Brain pericyte (primary cell): ENCODE measurements around the gene JKAMP.

Experiments
- DNase-seq: peaks from one replicate; pipeline ENCODE4 v3.0.0-alpha.2; 2012; ENCODE audit warnings: low read depth, low spot score

JKAMP gene

DNA sequence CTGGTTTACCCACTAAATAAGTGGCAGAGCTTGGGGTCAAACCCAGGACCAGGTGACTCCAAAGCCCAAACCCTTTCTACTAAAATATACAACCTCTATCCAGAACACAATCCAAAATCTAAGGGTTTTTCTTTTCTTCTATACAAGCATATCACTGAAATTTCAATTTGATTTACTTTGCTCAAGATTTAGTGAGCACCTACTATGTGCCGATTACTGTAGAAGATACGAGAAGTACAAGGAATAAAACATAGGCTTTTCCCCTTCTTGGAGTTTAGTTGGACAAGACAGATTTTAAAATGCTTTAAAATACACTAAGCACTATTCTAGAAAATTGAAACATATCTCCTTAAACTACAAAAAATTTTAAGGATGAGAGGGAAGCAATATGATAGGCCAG is 2.9 kb upstream of the JKAMP start:
- no peak for DNase-seq

DNA sequence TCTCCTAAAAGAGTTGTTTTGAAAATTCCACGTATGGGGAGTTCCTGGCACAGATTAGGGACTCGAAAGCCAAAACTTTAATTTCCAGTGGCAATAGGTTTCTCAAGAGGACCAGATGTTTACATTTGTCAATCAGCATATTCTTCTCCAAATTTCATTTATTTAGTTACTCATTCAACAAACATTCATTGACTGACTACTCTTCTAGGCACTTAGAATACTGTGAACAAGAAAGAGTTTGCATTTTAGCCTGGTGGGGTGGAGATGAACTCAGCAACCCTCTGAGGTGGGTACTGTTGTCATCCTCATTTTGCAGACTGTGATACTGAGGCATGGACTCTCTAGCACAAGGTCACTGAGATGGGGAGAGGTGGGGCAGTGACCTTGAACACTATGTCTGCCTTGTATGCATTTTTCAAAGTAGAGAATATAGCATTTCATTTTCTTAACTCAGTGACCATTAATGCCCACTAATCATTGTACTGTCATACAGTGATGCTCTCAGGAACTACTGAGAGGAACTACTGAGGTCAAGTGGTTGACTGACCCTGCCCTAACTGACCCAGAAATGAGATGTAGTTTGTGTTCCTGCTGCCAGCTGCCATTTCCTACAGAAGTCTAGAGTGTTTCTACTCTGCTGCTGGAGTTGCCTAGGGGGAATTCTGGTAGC is 2.3 kb upstream of the JKAMP start:
- DNase-seq: no peak

DNA sequence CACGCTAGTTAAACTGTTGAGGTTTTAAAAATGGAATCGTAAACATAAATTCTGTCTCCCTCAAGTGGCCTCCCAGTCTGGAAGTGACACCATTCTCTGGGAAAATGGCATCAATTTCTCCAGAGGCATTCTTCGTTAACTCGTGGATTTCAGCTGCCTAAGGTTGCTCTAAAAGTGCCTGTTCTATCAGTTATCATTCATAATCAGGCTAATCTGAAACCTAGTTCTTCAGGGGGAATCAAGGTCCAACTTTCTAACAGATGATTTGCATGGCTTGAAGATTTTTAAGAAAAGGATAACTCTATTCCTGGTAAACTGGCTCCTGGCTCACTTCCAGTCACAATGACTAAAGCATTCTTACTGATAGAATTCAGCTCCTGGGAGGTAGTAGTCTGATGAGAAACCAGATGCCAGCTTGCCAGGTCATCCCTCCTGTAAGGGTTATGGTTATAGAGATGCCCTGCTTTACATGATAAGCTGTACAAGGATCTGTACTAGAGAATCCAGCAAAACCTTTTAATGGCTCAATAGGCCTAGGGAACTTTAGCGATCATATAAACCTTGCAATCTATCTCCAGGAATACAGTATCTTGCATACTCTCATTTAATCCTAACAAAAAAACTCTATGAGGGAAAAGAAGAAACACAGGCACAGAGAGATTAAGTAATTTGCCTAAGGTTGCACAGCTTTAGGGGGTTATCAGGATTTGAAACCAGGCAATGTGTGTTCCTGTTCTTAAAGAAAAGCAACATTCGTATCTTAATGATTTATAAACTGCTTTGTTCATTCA is 1.6 kb upstream of the JKAMP start:
- DNase-seq: no peak

DNA sequence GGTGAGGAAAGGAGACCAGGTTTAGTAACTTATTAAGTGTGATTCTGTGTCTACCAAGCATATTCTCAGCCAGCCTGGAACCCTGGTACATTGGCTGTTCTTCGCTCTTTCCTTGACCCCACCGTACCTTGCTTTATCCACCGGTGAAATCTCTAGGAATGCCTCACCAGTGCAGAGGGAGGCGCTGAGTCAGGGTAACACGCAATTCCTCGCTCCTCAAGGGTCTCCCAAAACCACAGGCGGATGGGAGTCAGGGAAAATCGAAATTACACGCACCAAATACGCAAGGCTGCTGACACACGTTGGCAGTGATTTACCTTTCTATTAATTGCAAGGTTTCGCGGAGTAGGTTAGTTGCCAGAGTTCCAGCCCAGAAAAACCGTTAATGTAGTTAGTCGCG is 954 bp upstream of the JKAMP start:
- DNase-seq: no peak

DNA sequence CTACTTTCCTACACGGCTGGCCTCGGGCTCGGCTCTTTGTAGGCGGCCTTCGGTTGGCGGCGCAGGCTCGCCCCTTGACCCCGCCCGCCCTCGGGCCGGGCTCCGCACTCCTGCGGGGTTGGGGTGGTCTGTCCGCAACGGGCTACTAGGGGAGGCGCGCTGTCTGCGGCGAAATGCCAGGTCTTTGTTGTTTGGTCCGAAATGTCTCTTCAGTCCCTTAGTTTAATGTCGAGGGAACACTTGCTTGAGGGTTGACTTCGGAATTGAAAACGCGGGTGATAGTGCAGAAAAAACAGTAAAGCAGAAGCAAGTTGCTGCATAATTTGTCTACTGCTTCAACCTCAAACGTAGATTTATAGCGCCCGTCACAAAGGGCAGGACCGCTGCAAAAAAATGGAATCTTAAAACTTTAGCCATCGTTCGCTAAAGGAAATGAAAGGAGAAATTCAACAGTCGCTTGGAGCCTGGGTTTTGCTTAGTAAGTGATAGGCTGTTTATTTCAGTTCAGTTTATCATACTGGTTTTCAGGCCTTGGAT is 390 bp downstream of the JKAMP start:
- DNase-seq: no peak

DNA sequence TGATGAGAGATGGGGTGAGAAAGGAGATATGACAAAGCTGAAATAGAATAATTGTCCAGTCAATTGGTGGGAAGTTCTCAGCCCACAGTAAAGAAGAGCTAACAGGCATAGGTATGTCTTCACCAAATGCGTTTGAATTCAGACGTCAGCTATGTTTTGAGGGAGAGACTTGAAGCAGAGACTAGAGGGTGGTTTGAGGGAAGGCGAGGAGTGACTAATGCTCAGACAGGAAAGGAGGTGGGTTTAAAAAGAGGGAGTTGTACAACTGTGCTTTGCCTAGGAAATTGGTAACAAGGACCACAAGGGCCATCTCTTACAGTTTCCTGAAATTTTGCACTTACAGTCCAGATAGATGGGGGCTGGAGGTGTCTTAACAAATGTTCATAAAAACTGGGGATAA is 6.4 kb downstream of the JKAMP start:
- no peak for DNase-seq

DNA sequence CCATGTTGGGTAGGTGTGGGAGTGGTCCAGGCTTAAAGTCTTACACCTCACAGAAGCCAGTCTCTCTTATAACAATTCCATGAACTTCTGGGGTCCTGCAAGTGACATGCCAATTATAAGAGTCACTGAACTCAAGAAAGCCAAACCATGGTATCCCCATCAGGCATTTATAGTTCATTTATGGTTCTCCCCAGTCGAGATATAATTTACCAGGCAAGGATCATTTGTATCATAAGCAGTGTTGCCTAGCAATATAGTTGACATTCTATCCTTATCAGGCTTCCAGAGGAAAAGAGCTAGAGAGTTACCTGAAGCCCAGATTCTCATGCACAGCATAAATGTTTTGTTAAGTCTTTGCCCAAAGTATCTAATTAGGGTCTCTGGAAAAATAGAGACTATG is 8.1 kb downstream of the JKAMP start:
- no peak for DNase-seq

DNA sequence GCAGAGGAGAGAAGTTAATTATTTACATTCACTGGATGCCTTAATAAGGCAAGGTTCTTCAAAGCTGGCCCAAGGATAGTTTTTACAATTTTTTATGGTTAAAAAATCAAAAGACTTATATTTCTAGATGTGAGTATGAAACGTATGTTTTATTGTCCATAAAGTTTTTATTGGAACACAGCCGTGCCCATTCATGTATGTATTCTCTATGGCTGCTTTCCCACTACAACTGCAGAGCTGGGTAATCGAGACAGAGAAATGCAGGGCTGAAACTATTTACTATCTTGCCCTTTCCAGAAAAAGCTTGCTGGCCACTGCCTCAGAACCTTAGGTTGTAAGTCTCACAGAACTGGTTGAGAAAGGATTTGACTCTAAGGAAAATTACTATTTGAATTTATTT is 16.4 kb downstream of the JKAMP start:
- no peak for DNase-seq

DNA sequence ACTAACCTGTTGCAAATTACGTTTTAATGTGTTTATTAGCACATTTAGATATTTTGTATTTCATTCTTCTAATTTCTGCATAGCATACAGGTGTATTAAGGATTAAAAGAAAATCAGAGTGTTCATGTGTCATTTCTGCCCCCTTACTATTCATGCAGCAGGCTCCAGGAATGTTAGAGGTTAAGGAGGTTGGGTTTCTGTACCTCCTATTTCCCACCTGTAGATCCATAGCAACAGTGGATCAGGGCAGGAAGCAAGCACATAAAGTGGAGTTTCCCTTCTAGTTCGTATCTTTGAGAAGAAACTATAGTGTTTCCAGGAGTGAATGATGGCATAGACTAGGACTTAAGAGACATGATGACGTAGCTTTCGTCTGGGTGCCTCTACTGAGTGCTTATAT is 18.9 kb downstream of the JKAMP start:
- no peak for DNase-seq

DNA sequence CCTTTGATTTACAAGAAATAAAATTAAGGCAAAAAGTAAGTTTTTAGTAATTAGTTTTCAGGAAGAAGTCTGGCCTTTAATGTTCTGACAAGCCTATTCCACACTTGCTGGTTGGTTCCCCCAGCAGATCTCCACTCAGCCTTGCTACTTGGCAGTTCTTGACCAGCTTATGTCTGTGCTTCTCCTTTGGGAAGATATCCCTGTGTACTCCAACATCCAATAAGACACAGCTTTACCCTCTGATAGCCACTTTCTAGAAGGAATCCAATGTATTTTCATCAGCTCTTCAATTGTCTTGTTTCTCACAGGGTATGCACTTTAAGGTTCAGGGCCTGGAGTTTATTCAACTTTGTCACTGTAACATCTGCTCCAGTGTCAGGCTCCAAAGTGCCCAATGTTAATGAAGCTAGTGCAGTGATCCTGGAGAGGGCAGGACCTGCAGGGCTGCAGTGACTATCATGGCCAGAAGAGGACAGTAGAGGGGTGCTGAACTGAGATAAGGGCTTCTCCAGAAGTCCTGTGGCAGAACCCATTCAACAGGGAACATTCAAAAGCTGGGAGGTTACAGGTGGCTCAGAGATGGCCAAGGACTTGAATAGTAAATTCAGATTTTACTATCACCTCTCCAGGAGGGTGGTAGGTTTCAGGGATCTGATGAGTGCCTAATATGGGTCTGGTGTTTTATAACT is 22.9 kb downstream of the JKAMP start:
- no peak for DNase-seq

DNA sequence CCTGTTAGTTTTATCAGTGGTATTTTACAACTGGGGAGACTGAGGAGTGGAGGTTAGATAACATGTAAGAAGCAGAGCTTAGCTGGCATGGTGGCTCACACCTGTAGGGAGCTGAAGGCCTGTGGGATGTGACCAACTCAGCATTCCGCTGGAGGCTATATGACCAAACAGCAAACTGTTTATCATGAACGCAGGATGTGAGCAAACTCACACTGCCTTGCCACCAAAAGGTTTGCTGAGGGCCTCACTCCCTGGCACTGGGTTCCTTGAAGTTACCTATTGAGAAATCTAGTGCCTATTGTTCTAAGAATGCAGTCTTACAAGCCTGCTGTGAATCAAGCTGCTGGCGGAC is 23.4 kb downstream of the JKAMP start:
- DNase-seq: no peak

DNA sequence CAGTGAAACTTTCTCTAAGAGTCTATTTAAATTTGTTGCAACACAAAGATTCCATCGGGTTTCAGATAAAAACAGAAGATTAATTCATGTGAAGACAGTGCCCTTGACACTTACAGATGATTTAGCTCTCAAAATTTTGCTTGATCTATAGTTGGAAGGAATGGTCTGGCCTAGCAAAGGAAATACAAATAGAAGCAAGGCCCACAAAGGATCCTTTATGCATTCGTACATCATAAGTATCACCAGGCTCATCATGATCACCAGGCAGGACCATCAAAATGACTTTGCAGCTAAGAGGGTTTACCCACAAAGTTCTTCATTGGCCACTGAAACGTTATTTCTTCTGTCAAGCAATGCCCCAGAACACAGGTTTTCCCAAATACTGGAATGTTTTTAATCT is 24.8 kb downstream of the JKAMP start:
- no peak for DNase-seq

DNA sequence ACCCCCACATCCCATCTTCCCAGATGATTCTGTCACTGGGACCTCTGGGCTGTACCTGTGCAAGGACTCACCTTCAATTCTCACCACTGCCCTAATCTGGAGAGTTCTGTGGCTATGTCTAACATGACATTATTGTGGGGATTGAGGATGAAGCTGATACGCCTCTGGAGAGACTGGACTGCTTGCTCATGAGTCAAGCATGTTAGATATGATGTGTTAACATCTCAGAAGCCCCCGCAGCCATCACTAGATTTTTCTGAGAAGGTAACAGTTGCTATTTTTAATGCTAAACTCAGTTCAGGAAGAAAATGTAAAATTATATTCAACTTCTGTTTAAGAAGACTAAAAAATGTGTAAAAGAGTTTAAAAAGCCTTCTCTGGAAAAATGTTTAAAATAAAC is 25.7 kb downstream of the JKAMP start:
- no peak for DNase-seq

DNA sequence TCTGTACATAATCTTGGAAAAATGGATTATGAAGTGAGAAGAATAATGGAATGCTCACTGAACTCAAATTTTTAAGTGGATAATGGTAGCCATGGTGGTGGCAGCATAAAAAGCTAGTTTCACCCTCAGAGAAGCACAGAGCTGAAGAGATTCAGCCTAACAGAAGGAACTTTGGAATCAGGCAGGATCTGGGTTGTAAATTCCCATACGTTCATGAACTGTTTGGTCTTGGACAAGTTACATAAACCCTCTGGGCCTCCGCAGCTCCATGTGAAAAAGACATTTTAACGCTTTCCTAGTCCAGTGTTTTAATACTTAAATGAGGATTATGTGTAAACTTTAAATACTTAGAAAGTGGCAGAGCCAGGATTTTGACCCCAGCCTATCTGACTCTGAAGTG is 26.6 kb downstream of the JKAMP start:
- DNase-seq: no peak

DNA sequence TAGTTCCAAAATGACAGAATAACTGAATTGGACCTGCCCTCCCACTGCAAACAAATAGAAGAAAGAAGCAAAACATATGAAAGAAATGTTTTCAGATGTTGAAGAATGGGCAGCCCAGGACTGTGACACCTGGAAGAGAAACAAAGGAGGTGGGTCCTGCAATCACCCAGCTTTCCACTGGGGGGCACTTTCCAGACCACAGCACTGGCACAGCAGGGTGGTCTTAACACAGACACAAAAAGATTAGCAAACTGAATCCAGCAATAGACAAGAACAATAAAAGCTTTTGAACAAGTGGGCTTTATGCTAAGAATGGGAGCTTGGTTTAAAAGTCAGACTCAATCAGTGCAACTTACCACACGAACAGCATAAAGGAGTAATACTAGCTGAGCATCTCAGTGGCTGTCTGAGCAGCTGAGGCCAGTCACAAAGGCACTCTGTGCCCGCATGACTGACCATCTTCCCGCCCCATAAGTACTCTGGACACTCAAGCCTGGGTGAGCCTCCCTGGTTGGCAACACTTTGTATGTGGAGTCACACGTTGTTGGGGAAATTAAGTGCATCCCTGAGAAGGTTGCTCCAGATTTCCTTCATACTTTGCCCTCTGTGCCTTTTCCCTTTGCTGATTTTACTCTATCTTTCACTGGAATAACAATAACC is 27.7 kb downstream of the JKAMP start:
- no peak for DNase-seq

DNA sequence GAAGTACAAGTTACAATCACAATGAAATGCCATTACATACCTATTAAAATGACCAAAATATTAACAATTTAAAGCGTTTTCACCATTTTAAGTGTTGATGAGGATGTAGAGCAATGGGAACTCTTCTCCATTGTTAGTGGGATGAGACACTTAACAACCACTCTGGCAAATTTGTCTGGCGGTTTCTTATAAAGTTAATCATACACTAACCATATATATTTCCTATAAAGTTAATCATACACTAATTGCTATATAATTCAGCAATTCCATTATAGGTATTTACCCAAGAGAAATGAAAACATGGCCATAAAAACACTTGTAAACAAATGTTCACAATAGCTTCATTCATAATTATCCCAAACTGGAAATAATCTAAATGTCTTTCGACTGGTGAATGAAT is 35.9 kb downstream of the JKAMP start:
- no peak for DNase-seq

DNA sequence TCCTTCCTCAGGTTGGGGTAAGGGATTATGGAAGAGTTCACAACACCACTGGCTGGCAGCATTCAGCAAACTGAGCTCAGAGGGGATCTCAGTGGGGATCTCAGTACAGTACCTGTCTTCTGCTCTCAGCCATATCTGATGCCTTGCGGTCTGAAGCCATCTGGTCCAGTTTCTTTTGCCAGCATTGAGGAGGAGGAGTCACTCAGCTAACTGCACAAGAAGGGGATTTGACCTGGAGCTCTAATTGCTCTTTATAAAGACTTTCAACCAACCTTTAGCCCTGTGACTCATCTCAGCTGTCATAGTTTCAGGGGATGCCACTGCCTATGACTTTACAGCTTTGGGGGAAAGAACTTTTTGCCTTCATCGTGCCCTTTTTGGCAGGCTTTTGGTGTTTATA is 44.9 kb downstream of the JKAMP start:
- DNase-seq: no peak

DNA sequence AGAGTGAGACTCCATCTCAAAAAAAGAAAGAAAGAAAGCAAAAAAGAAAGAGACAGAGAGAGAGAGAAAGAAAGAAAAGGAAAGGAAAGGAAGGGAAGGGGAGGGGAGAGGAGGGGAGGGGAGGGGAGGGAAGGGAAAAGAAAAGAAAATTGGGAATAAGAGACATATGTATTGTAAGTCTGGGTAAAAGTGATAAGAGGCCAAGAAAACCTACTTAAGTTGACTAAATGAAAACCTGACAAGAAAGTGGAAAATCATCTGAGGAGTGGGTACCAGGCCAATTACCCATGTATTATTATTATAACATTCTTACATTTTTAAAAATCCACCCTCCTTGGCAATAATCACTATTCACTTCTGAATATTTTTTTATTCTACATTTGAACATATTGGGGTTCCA is 46.0 kb downstream of the JKAMP start:
- no peak for DNase-seq

DNA sequence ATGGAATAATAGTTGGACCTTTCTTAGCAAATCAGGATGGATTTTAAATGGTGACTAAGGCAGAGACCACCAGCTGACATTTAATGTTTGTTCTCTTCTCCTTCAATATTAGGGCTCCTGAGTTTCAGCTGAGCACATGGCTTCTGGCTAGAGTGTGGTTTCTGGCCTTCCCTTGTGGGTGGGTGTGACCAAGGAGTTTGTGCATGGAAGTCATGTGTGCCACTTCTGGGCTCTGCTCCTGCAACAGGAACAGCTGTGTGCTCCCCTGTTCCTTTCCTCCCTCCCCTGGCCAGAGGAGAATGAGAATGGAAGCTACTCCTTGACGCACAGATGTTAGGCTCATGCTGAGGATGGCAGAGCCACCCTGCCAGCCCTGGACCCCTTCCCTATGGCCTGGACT is 48.1 kb downstream of the JKAMP start:
- DNase-seq: no peak

DNA sequence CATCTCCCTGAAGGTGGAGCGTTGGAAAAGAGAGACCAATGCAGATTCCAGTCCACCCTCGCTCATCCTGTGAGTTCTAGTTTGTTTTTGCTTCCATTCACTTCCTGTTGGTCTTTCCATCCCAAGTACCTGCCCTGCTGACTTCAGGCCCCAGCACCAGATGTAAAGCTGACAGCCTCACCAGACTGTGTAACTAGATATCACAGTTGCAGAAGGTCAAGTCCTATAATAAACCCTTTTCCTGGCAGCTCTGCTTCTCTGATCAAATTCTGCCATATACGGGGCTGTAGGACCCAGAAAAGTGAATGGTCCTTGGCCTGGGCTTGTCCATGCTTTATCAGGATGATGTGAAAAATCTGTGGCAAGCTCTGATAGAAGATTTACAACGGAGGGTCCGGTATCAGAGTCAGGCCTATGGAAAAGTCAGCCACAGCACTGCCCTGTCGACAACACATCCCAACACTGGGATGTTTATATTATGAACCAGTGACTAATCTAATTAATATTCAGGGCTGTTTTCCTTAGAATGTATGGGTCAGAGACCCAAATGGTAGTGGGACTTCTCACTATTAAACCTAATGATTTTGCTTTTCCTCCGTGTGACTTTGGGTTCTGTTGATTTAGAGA is 50.2 kb downstream of the JKAMP start:
- no peak for DNase-seq

DNA sequence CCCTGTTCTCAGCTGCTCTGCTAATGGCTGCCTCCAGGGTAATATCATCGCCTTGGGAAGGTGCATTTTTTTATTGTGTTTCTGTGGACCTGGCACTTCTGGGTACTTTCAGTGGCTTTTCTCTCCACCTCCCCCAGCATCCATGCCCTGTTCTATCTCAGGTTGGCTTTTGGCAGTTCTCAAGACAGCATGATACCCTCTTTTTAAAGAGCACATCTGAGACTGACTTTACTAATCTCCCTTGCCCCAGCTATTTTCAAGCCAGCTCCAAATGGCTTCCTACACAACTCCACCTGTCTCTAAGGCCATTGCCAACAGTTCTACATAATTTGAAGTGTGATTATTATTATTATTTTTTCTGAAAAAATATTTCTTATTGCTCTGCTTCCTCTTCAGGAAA is 53.2 kb downstream of the JKAMP start:
- DNase-seq: no peak

DNA sequence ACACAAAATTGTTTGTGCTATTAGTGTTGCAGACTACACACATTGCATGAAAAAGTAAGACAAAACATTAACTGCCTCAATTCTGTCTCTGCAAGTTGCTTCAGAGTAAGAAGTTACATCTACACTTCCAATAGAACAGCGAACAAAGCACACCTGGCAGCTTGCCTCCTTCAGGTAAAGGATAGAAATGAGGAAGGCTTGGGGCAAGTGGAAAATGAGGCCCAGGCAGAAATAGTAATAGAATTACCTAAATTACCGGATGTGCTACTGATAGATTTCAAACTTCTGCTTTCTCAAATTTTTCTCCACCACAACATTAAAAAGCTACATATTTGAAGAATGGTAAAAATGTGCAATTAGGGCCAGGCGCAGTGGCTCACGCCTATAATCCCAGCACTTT is 54.6 kb downstream of the JKAMP start:
- DNase-seq: no peak
